Measurements from ENCODE around the gene GNA12. TPM values are rescaled to one million over a fixed set of nuclear protein-coding genes. Genes with fewer than 3 reads are reported as not detected.

The GNA12 gene
- total and polyA plus RNA-seq, 10 of the 15 experiments (the other 5 are each of a cell fraction or from before 2014, with no cell fraction given) = 1.9 to 51.8 (median 12.6) TPM

GRCh38 chr7:2782121-2782520, 62.0 kb downstream of the GNA12 start (continued):
- TF ChIP-seq, protein P1, sequence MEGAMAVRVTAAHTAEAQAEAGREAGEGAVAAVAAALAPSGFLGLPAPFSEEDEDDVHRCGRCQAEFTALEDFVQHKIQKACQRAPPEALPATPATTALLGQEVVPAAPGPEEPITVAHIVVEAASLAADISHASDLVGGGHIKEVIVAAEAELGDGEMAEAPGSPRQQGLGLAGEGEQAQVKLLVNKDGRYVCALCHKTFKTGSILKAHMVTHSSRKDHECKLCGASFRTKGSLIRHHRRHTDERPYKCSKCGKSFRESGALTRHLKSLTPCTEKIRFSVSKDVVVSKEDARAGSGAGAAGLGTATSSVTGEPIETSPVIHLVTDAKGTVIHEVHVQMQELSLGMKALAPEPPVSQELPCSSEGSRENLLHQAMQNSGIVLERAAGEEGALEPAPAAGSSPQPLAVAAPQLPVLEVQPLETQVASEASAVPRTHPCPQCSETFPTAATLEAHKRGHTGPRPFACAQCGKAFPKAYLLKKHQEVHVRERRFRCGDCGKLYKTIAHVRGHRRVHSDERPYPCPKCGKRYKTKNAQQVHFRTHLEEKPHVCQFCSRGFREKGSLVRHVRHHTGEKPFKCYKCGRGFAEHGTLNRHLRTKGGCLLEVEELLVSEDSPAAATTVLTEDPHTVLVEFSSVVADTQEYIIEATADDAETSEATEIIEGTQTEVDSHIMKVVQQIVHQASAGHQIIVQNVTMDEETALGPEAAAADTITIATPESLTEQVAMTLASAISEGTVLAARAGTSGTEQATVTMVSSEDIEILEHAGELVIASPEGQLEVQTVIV (IDR thresholded peaks at IDR 0.05; ENCODE audit: borderline replicate concordance, partially characterized antibody) = no peak
- TF ChIP-seq SMAD5 (IDR thresholded peaks at IDR 0.05; ENCODE audit: low read depth) (no peak), HSF1 (IDR thresholded peaks at IDR 0.05; ENCODE audit: low read depth, low read length) (no peak), MLLT1 (IDR thresholded peaks at IDR 0.05) (no peak), ATF2 (IDR thresholded peaks at IDR 0.05; ENCODE audit: low read length) (no peak)
- TF ChIP-seq, protein P2, sequence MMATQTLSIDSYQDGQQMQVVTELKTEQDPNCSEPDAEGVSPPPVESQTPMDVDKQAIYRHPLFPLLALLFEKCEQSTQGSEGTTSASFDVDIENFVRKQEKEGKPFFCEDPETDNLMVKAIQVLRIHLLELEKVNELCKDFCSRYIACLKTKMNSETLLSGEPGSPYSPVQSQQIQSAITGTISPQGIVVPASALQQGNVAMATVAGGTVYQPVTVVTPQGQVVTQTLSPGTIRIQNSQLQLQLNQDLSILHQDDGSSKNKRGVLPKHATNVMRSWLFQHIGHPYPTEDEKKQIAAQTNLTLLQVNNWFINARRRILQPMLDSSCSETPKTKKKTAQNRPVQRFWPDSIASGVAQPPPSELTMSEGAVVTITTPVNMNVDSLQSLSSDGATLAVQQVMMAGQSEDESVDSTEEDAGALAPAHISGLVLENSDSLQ (IDR thresholded peaks at IDR 0.05) = no peak
